Activated CD4-positive, alpha-beta T cell treated with anti-CD3 and anti-CD28 coated beads for 36 hours (primary cell): ENCODE results near the gene PHF21A. TPM values are rescaled to one million over a fixed set of nuclear protein-coding genes. Genes with fewer than 3 reads are reported as not detected.
A peak's percentile ranks its signal among the peaks of the same experiment; 100 is the strongest.

Experiments used
- ATAC-seq: fragments of 200-7000 bp; cut with Tn5 transposase; one replicate; pipeline ENCODE4 v1.10.0; 2021; ENCODE audit warnings: mild to moderate bottlenecking, moderate library complexity
- CTCF ChIA-PET: fragments of 350-600 bp; sonication (Branson Sonifier 250); formaldehyde crosslinking; loops from one replicate; lab custom pipeline; 2021; ENCODE audit warnings: antibody characterized with exemption; lab: Charles Lee
- POLR2A ChIA-PET: fragments of 350-600 bp; sonication (Branson Sonifier 250); formaldehyde crosslinking; loops from one replicate; lab custom pipeline; 2021; ENCODE audit warnings: antibody characterized with exemption, inconsistent platforms; lab: Charles Lee
- DNase-seq: peaks from one replicate; pipeline ENCODE4 v3.0.0-alpha.2; 2020
- H3K27ac Mint-ChIP-seq: one replicate; pipeline ENCODE4 v1.8.0; 2021; ENCODE audit warnings: mixed read lengths
- H3K27me3 Mint-ChIP-seq: one replicate; pipeline ENCODE4 v1.8.0; 2021; ENCODE audit warnings: mixed read lengths
- H3K36me3 Mint-ChIP-seq: one replicate; pipeline ENCODE4 v1.8.0; 2021; ENCODE audit warnings: low read depth, mixed read lengths
- H3K4me1 Mint-ChIP-seq: one replicate; pipeline ENCODE4 v1.8.0; 2021; ENCODE audit warnings: mixed read lengths
- H3K4me3 Mint-ChIP-seq: one replicate; pipeline ENCODE4 v1.8.0; 2021; ENCODE audit warnings: mild to moderate bottlenecking, moderate library complexity, mixed read lengths
- H3K9me3 Mint-ChIP-seq: one replicate; pipeline ENCODE4 v1.8.0; 2021; ENCODE audit warnings: low read depth, mixed read lengths
- intact Hi-C, 2 experiments: fragments of 100-400 bp; cut with DNase I in 1 of 2; cut with micrococcal nuclease in 1 of 2; formaldehyde crosslinking; loops; one replicate each; pipeline versions ENCODE4 v1.14.2 to v1.15.1; 2022 to 2024; cut with DNase I, micrococcal nuclease
- total RNA-seq, 2 experiments: library from RNA; stranded (reverse); gene quantifications; one replicate each; pipeline ENCODE4 v1.2.3, GENCODE V29; 2021

PHF21A gene
- total RNA-seq, 2 experiments from 2014 or later: 42.6 to 61.8 TPM

GRCh38 chr11:46141597-46141996 lies 20.3 kb upstream of the PHF21A start:
- H3K4me1 Mint-ChIP-seq: no peaks in the 10 kb centered on the region
- ChIA-PET CTCF (interaction anchor here (0.8 kb wide), 1 partner anchor 101 kb away, joined by 3 read pairs; no protein-coding TSS in a partner anchor), POLR2A (no interaction called here)
- intact Hi-C loops: no loop called here
- H3K27ac Mint-ChIP-seq: no peak overlapping the region
- H3K4me3 Mint-ChIP-seq: no peak overlapping the region
- ATAC-seq: no peak
- H3K27me3 Mint-ChIP-seq: no peaks in the 10 kb centered on the region
- no peaks in the 10 kb centered on the region for H3K36me3 Mint-ChIP-seq
- H3K9me3 Mint-ChIP-seq: no peaks in the 10 kb centered on the region
- DNase-seq: no peak

GRCh38 chr11:46134540-46134939 lies 13.3 kb upstream of the PHF21A start:
- CTCF ChIA-PET: interaction anchor here (0.8 to 1.6 kb wide), 2 partner anchors 9 to 105 kb away, joined by 3 to 7 read pairs; no protein-coding TSS in a partner anchor
- H3K4me1 Mint-ChIP-seq: no peaks in the 10 kb centered on the region
- no peak overlapping the region for H3K27ac Mint-ChIP-seq
- ATAC-seq: no peak
- no peaks in the 10 kb centered on the region for H3K9me3 Mint-ChIP-seq
- intact Hi-C loops: no loop called here
- H3K27me3 Mint-ChIP-seq: no peaks in the 10 kb centered on the region
- POLR2A ChIA-PET: no interaction called here
- H3K4me3 Mint-ChIP-seq: no peak overlapping the region
- DNase-seq: no peak
- no peaks in the 10 kb centered on the region for H3K36me3 Mint-ChIP-seq

- H3K36me3 Mint-ChIP-seq: no peaks in the 10 kb centered on the region
- POLR2A ChIA-PET: no interaction called here
- DNase-seq (no peak), ATAC-seq (no peak)
- H3K4me1 Mint-ChIP-seq: no peaks in the 10 kb centered on the region
- H3K27ac Mint-ChIP-seq: no peak overlapping the region
- intact Hi-C loops: no loop called here
- H3K4me3 Mint-ChIP-seq: no peak overlapping the region
- H3K9me3 Mint-ChIP-seq: no peaks in the 10 kb centered on the region
- CTCF ChIA-PET: interaction anchor here (0.7 to 1.6 kb wide), 2 partner anchors 10 to 106 kb away, joined by 4 to 7 read pairs; no protein-coding TSS in a partner anchor
- no peaks in the 10 kb centered on the region for H3K27me3 Mint-ChIP-seq
Observed at GRCh38 chr11:46134061-46134460, 12.8 kb upstream of the PHF21A start.

- H3K4me3 Mint-ChIP-seq: no peak overlapping the region
- H3K9me3 Mint-ChIP-seq: no peaks in the 10 kb centered on the region
- no peaks in the 10 kb centered on the region for H3K27me3 Mint-ChIP-seq
- ChIA-PET CTCF (no interaction called here), POLR2A (no interaction called here)
- no peaks in the 10 kb centered on the region for H3K36me3 Mint-ChIP-seq
- H3K4me1 Mint-ChIP-seq: no peaks in the 10 kb centered on the region
- intact Hi-C loops: no loop called here
- DNase-seq: no peak
- H3K27ac Mint-ChIP-seq: no peak overlapping the region
- no peak for ATAC-seq
Observed at GRCh38 chr11:46133119-46133518, 11.9 kb upstream of the PHF21A start.

GRCh38 chr11:46130286-46130940 lies 9.2 kb upstream of the PHF21A start:
- no peak for ATAC-seq
- intact Hi-C loops: no loop called here
- H3K4me3 Mint-ChIP-seq: no peak overlapping the region
- peaks cover 14% of the 10 kb centered on the region for H3K4me1 Mint-ChIP-seq
- no peaks in the 10 kb centered on the region for H3K27me3 Mint-ChIP-seq
- POLR2A ChIA-PET: no interaction called here
- H3K27ac Mint-ChIP-seq: no peak overlapping the region
- CTCF ChIA-PET: interaction anchor here (1.5 kb wide), 1 partner anchor 201 kb away, joined by 5 read pairs; no protein-coding TSS in a partner anchor
- H3K36me3 Mint-ChIP-seq: no peaks in the 10 kb centered on the region
- DNase-seq: no peak
- no peaks in the 10 kb centered on the region for H3K9me3 Mint-ChIP-seq

- POLR2A ChIA-PET: no interaction called here
- H3K36me3 Mint-ChIP-seq: no peaks in the 10 kb centered on the region
- no peak overlapping the region for H3K27ac Mint-ChIP-seq
- ATAC-seq (no peak), DNase-seq (no peak)
- no peaks in the 10 kb centered on the region for H3K27me3 Mint-ChIP-seq
- no peaks in the 10 kb centered on the region for H3K9me3 Mint-ChIP-seq
- no peak overlapping the region for H3K4me3 Mint-ChIP-seq
- intact Hi-C loops: loop anchor here (5.0 to 10.0 kb wide), 3 partner anchors 168 to 1876 kb away; no protein-coding TSS in a partner anchor
- CTCF ChIA-PET: interaction anchor here (1.5 kb wide), 1 partner anchor 202 kb away, joined by 5 read pairs; no protein-coding TSS in a partner anchor
- peaks cover 18% of the 10 kb centered on the region for H3K4me1 Mint-ChIP-seq
Observed at GRCh38 chr11:46129133-46129532, 7.9 kb upstream of the PHF21A start.

- no peaks in the 10 kb centered on the region for H3K27me3 Mint-ChIP-seq
- intact Hi-C loops: loop anchor here (5.0 to 10.0 kb wide), 3 partner anchors 170 to 1878 kb away; no protein-coding TSS in a partner anchor
- H3K36me3 Mint-ChIP-seq: no peaks in the 10 kb centered on the region
Observed at GRCh38 chr11:46127150-46127638, 5.9 kb upstream of the PHF21A start.

GRCh38 chr11:46125284-46125683 lies 4.0 kb upstream of the PHF21A start:
- Mint-ChIP-seq H3K9me3 (no peaks in the 10 kb centered on the region), H3K4me3 (no peak overlapping the region), H3K27ac (no peak overlapping the region), H3K27me3 (no peaks in the 10 kb centered on the region), H3K36me3 (no peaks in the 10 kb centered on the region), H3K4me1 (peaks cover 28% of the 10 kb centered on the region)
- intact Hi-C loops: loop anchor here (5.0 to 10.0 kb wide), 3 partner anchors 172 to 1880 kb away; no protein-coding TSS in a partner anchor
- ATAC-seq (no peak), DNase-seq (no peak)
- CTCF ChIA-PET: interaction anchor here (0.7 to 1.5 kb wide), 6 partner anchors 9 to 227 kb away, joined by 3 to 6 read pairs (median 3); no protein-coding TSS in a partner anchor
- POLR2A ChIA-PET: no interaction called here

More at GRCh38 chr11:46127150-46127638, 5.9 kb upstream of the PHF21A start:
- Mint-ChIP-seq H3K4me3 (no peak overlapping the region), H3K4me1 (peaks cover 28% of the 10 kb centered on the region), H3K9me3 (no peaks in the 10 kb centered on the region), H3K27ac (peak overlapping the region; percentile 17)
- DNase-seq (peak; percentile 66), ATAC-seq (peak; percentile 96)
- POLR2A ChIA-PET: no interaction called here
- CTCF ChIA-PET: interaction anchor here (0.6 to 1.0 kb wide), 3 partner anchors 60 to 181 kb away, joined by 3 to 5 read pairs (median 4); no protein-coding TSS in a partner anchor

- peaks cover 4% of the 10 kb centered on the region for H3K36me3 Mint-ChIP-seq
- no peaks in the 10 kb centered on the region for H3K27me3 Mint-ChIP-seq
- ChIA-PET POLR2A (interaction anchor here (0.6 to 0.7 kb wide), 2 partner anchors 500 to 1383 kb away, joined by 3 to 7 read pairs; no protein-coding TSS in a partner anchor), CTCF (interaction anchor here (0.5 to 1.6 kb wide), 6 partner anchors 8 to 1589 kb away, joined by 3 to 5 read pairs (median 4); no protein-coding TSS in a partner anchor)
- H3K4me3 Mint-ChIP-seq: peak overlapping the region; percentile 81
- ATAC-seq (no peak), DNase-seq (no peak)
- intact Hi-C loops: loop anchor here (1.0 to 10.0 kb wide), 8 partner anchors 116 to 1882 kb away; partner anchors contain the start of genes CRY2 (in 1 of the 2) and DGKZ (in 1 of the 2)
- H3K27ac Mint-ChIP-seq: no peak overlapping the region
- peaks cover 38% of the 10 kb centered on the region for H3K4me1 Mint-ChIP-seq
- no peaks in the 10 kb centered on the region for H3K9me3 Mint-ChIP-seq
Observed at GRCh38 chr11:46122945-46123715, 1.9 kb upstream of the PHF21A start.

- Mint-ChIP-seq H3K4me1 (peaks cover 41% of the 10 kb centered on the region), H3K36me3 (peaks cover 4% of the 10 kb centered on the region), H3K27ac (peak overlapping the region; percentile 86), H3K9me3 (no peaks in the 10 kb centered on the region), H3K27me3 (no peaks in the 10 kb centered on the region), H3K4me3 (peak overlapping the region; percentile 81)
- peak; percentile 39 for ATAC-seq
- intact Hi-C loops: loop anchor here (1.0 to 10.0 kb wide), 13 partner anchors 117 to 1883 kb away; partner anchors contain the start of genes DGKZ (in 2 of the 2), ATG13 (in 1 of the 2), CRY2 (in 1 of the 2) and HARBI1 (in 1 of the 2)
- ChIA-PET CTCF (no interaction called here), POLR2A (no interaction called here)
- peak; percentile 83 for DNase-seq
Observed at GRCh38 chr11:46121724-46122477, 647 bp upstream of the PHF21A start.
